Measurements from ENCODE around the gene IYD. TPM values are rescaled to one million over a fixed set of nuclear protein-coding genes. Genes with fewer than 3 reads are reported as not detected.

The IYD gene
- total and polyA plus RNA-seq, 2 donors (not counting 1 experiment from before 2014, with no cell fraction given) = not detected

- no peak overlapping the region for H3K9ac ChIP-seq (ENCODE audit: insufficient read depth, low read length)
- H4K20me1 ChIP-seq (ENCODE audit: control insufficient read depth, extremely low read depth, insufficient read depth, low read length) = no peaks in the 10 kb centered on the region
- no peak overlapping the region for H2AFZ ChIP-seq (ENCODE audit: low read length)
- DNase-seq (ENCODE audit: low read depth in 2 of 2) = no peak
- H3K4me1 ChIP-seq (ENCODE audit: control insufficient read depth, extremely low read depth, insufficient read depth, low read length) = no peaks in the 10 kb centered on the region
- no peak overlapping the region for H3K27ac ChIP-seq (ENCODE audit: insufficient read depth, low read length)
- H3K4me2 ChIP-seq (ENCODE audit: extremely low read depth, insufficient read depth, low read length) = no peak overlapping the region
- H3K79me2 ChIP-seq (ENCODE audit: control insufficient read depth, insufficient read depth, low read length) = no peaks in the 10 kb centered on the region
- no peaks in the 10 kb centered on the region for H3K9me3 ChIP-seq (ENCODE audit: control insufficient read depth, insufficient read depth, low read depth, low read length)
- no peak overlapping the region for H3K4me3 ChIP-seq (replicated peaks in 1 of 4; ENCODE audit: control extremely low read depth in 1 of 4, insufficient read depth in 1 of 4, low read depth in 3 of 4, low read length in 4 of 4)
- no peak for TF ChIP-seq CTCF (conservative IDR thresholded peaks at IDR 0.05 in 1 of 2, IDR thresholded peaks at IDR 0.05 in 1 of 2; ENCODE audit: low read depth in 1 of 2, low read length in 2 of 2)
- no peak for TF ChIP-seq EZH2 (IDR thresholded peaks at IDR 0.05; ENCODE audit: low read length, missing control alignments)
- H3K36me3 ChIP-seq (ENCODE audit: control insufficient read depth, insufficient read depth, low read length) = no peaks in the 10 kb centered on the region
- no peaks in the 10 kb centered on the region for H3K27me3 ChIP-seq (ENCODE audit: control insufficient read depth, insufficient read depth, low read length)
These were observed 46.3 kb upstream of the IYD start for GRCh38 chr6:150322466-150322871.

- H3K4me2 ChIP-seq (ENCODE audit: extremely low read depth, insufficient read depth, low read length) = no peak overlapping the region
- H3K9me3 ChIP-seq (ENCODE audit: control insufficient read depth, insufficient read depth, low read depth, low read length) = no peaks in the 10 kb centered on the region
- no peaks in the 10 kb centered on the region for H3K79me2 ChIP-seq (ENCODE audit: control insufficient read depth, insufficient read depth, low read length)
- H3K4me1 ChIP-seq (ENCODE audit: control insufficient read depth, extremely low read depth, insufficient read depth, low read length) = no peaks in the 10 kb centered on the region
- no peak for TF ChIP-seq CTCF (conservative IDR thresholded peaks at IDR 0.05 in 1 of 2, IDR thresholded peaks at IDR 0.05 in 1 of 2; ENCODE audit: low read depth in 1 of 2, low read length in 2 of 2)
- TF ChIP-seq EZH2 (IDR thresholded peaks at IDR 0.05; ENCODE audit: low read length, missing control alignments) = no peak
- H3K27me3 ChIP-seq (ENCODE audit: control insufficient read depth, insufficient read depth, low read length) = no peaks in the 10 kb centered on the region
- no peak overlapping the region for H2AFZ ChIP-seq (ENCODE audit: low read length)
- no peak overlapping the region for H3K9ac ChIP-seq (ENCODE audit: insufficient read depth, low read length)
- H3K4me3 ChIP-seq (replicated peaks in 1 of 4; ENCODE audit: control extremely low read depth in 1 of 4, insufficient read depth in 1 of 4, low read depth in 3 of 4, low read length in 4 of 4) = no peak overlapping the region
- no peaks in the 10 kb centered on the region for H4K20me1 ChIP-seq (ENCODE audit: control insufficient read depth, extremely low read depth, insufficient read depth, low read length)
- DNase-seq (ENCODE audit: low read depth in 2 of 2) = no peak
- H3K36me3 ChIP-seq (ENCODE audit: control insufficient read depth, insufficient read depth, low read length) = no peaks in the 10 kb centered on the region
- no peak overlapping the region for H3K27ac ChIP-seq (ENCODE audit: insufficient read depth, low read length)
These were observed 45.6 kb upstream of the IYD start for GRCh38 chr6:150323205-150323604.

DNA sequence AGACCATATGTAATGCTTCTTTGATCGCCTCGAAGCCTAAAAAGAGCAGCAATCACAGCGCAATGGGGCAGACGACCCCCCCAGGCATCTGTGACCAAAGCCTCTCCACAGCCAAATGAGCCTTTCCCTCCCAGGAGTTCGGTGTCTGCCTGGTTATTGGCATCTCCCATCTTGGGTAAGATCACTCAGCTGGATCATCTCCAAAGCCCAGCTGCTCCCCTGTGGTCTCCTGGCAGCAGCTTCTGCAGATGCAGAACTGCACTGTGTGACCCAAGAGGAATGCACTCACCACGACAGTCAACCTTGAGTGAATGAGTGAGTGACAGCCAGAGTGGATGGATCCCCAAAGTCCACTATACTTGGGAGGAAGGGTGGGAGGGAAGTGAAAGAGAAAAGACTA is 44.8 kb upstream of the IYD start:
- Histone ChIP-seq H3K79me2 (ENCODE audit: control insufficient read depth, insufficient read depth, low read length) (no peaks in the 10 kb centered on the region), H3K4me3 (replicated peaks in 1 of 4; ENCODE audit: control extremely low read depth in 1 of 4, insufficient read depth in 1 of 4, low read depth in 3 of 4, low read length in 4 of 4) (no peak overlapping the region), H3K4me2 (ENCODE audit: extremely low read depth, insufficient read depth, low read length) (no peak overlapping the region), H3K9me3 (ENCODE audit: control insufficient read depth, insufficient read depth, low read depth, low read length) (no peaks in the 10 kb centered on the region), H2AFZ (ENCODE audit: low read length) (no peak overlapping the region), H3K9ac (ENCODE audit: insufficient read depth, low read length) (no peak overlapping the region), H3K4me1 (ENCODE audit: control insufficient read depth, extremely low read depth, insufficient read depth, low read length) (no peaks in the 10 kb centered on the region), H3K36me3 (ENCODE audit: control insufficient read depth, insufficient read depth, low read length) (no peaks in the 10 kb centered on the region), H4K20me1 (ENCODE audit: control insufficient read depth, extremely low read depth, insufficient read depth, low read length) (no peaks in the 10 kb centered on the region), H3K27me3 (ENCODE audit: control insufficient read depth, insufficient read depth, low read length) (no peaks in the 10 kb centered on the region), H3K27ac (ENCODE audit: insufficient read depth, low read length) (no peak overlapping the region)
- no peak for DNase-seq (ENCODE audit: low read depth in 2 of 2)
- TF ChIP-seq EZH2 (IDR thresholded peaks at IDR 0.05; ENCODE audit: low read length, missing control alignments) (no peak), CTCF (conservative IDR thresholded peaks at IDR 0.05 in 1 of 2, IDR thresholded peaks at IDR 0.05 in 1 of 2; ENCODE audit: low read depth in 1 of 2, low read length in 2 of 2) (no peak)

All from fibroblast of lung (primary cell).